DOHH2 (cell line): ENCODE measurements around the gene HLA-DPB1.

Experiments used
- H3F3A ChIP-seq: fragments of 200-600 bp; sonication (generic), shearing (Covaris generic); 2 replicates; pipeline ENCODE4 v1.6.0; 2016; ENCODE audit warnings: antibody characterized with exemption, mild to moderate bottlenecking; ENCODE audit not compliant: control insufficient read depth, insufficient read depth
- H3K27ac ChIP-seq: fragments of 200-600 bp; sonication (generic); 2 replicates; pipeline ENCODE4 v1.5.1; 2014; ENCODE audit warnings: low read depth, mild to moderate bottlenecking, low read length, moderate library complexity
- H3K27me3 ChIP-seq: fragments of 200-600 bp; sonication (generic); 2 replicates; pipeline ENCODE4 v1.6.1; 2014; ENCODE audit warnings: mild to moderate bottlenecking, low read length, mixed read lengths; ENCODE audit not compliant: control insufficient read depth
- H3K36me3 ChIP-seq: fragments of 200-600 bp; sonication (generic); 2 replicates; pipeline ENCODE4 v1.6.1; 2014; ENCODE audit warnings: mild to moderate bottlenecking, low read length, moderate library complexity, mixed read lengths; ENCODE audit not compliant: control insufficient read depth
- H3K4me1 ChIP-seq: fragments of 200-600 bp; sonication (generic); 2 replicates; pipeline ENCODE4 v1.6.1; 2014; ENCODE audit warnings: mild to moderate bottlenecking, low read length, mixed read lengths; ENCODE audit not compliant: control insufficient read depth
- H3K4me2 ChIP-seq: fragments of 200-600 bp; sonication (generic); 2 replicates; pipeline ENCODE4 v1.6.0; 2014; ENCODE audit warnings: mild to moderate bottlenecking, low read length, moderate library complexity
- H3K4me3 ChIP-seq: fragments of 200-600 bp; sonication (generic); 2 replicates; pipeline ENCODE4 v1.5.1; 2014; ENCODE audit warnings: mild to moderate bottlenecking, low read length, mixed read lengths
- H3K79me2 ChIP-seq: fragments of 200-600 bp; sonication (generic); 2 replicates; pipeline ENCODE4 v1.6.1; 2014; ENCODE audit warnings: mild to moderate bottlenecking, low read length, mixed read lengths; ENCODE audit not compliant: control insufficient read depth
- H3K9me2 ChIP-seq: fragments of 200-600 bp; sonication (generic); replicated peaks from 2 replicates; pipeline ENCODE4 v1.6.1; 2014; ENCODE audit warnings: mild to moderate bottlenecking, low read length, mixed read lengths; ENCODE audit not compliant: control insufficient read depth
- H3K9me3 ChIP-seq: fragments of 200-600 bp; sonication (generic); 2 replicates; pipeline ENCODE4 v1.6.1; 2014; ENCODE audit warnings: antibody characterized with exemption, low read length, mixed read lengths; ENCODE audit not compliant: control insufficient read depth, insufficient read depth
- H4K20me1 ChIP-seq: fragments of 200-600 bp; sonication (generic); 2 replicates; pipeline ENCODE4 v1.6.0; 2014; ENCODE audit warnings: low read depth, mild to moderate bottlenecking, antibody characterized with exemption, low read length, moderate library complexity; ENCODE audit not compliant: control insufficient read depth, insufficient read depth
- EZH2phosphoT487 ChIP-seq: fragments of 200-600 bp; sonication (generic); IDR thresholded peaks from 2 replicates; pipeline ENCODE4 v1.6.1; 2017; ENCODE audit warnings: borderline replicate concordance, mild to moderate bottlenecking, antibody characterized with exemption, low read length, moderate library complexity, mixed read lengths
- TF ChIP-seq, protein P1 (sequence below): fragments of 200-600 bp; sonication (generic); IDR thresholded peaks from one replicate; pipeline ENCODE4 v1.5.1; 2014; ENCODE audit warnings: antibody characterized with exemption, mild to moderate bottlenecking, low read depth, low read length; ENCODE audit not compliant: poor library complexity, severe bottlenecking

HLA-DPB1 gene

GRCh38 chr6:33088258-33088930 lies 12.6 kb downstream of the HLA-DPB1 start:
- no peak overlapping the region for H3K4me2 ChIP-seq
- no peak overlapping the region for H3K4me3 ChIP-seq
- no peaks in the 10 kb centered on the region for H3K4me1 ChIP-seq
- H3K36me3 ChIP-seq, result peaks cover 17% of the 10 kb centered on the region
- no peaks in the 10 kb centered on the region for H4K20me1 ChIP-seq
- no peaks in the 10 kb centered on the region for H3K27me3 ChIP-seq
- no peaks in the 10 kb centered on the region for H3K9me3 ChIP-seq
- no peak overlapping the region for H3K27ac ChIP-seq
- TF ChIP-seq, protein P1, sequence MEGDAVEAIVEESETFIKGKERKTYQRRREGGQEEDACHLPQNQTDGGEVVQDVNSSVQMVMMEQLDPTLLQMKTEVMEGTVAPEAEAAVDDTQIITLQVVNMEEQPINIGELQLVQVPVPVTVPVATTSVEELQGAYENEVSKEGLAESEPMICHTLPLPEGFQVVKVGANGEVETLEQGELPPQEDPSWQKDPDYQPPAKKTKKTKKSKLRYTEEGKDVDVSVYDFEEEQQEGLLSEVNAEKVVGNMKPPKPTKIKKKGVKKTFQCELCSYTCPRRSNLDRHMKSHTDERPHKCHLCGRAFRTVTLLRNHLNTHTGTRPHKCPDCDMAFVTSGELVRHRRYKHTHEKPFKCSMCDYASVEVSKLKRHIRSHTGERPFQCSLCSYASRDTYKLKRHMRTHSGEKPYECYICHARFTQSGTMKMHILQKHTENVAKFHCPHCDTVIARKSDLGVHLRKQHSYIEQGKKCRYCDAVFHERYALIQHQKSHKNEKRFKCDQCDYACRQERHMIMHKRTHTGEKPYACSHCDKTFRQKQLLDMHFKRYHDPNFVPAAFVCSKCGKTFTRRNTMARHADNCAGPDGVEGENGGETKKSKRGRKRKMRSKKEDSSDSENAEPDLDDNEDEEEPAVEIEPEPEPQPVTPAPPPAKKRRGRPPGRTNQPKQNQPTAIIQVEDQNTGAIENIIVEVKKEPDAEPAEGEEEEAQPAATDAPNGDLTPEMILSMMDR, result no peak
- no peak for TF ChIP-seq EZH2phosphoT487
- 0 out of 2 replicates have a peak, but pooled peaks cover 2% of the 10 kb centered on the region for H3F3A ChIP-seq
- no peaks in the 10 kb centered on the region for H3K79me2 ChIP-seq
- no peaks in the 10 kb centered on the region for H3K9me2 ChIP-seq

DNA sequence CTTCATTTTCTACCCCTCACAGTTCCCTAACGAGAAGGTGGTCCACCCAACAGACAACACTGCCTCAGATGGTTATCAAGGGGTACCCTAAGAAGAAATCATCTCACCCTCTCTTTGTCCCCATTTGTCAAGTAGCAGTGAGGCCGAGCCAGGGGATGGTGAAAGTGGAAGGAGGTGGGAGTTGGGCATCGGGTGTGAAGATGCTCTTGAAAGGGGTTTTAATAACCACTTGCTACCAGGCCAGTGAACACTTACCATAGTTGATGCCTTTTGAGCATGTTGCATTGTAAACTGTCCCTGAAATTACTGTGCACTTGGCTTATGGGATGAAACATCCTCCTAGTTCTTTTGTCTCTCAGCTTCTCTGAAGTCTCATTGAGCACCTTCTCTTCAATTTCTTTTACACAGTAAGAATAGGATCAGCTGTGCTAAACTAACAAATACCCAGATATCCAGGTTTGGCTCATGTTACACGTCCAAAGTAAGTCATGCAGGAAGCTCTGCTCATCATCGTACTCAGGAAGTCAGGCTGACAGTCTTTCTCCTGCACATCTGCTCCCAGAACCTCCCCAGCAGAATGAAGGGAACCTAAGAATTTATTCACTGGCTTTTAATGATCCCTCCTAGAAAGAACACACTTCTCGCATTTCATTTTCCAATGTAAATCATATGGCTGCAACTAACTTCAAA lies 13.3 kb downstream of the HLA-DPB1 start:
- peaks cover 15% of the 10 kb centered on the region for H3K36me3 ChIP-seq
- H3K4me3 ChIP-seq, result no peak overlapping the region
- H4K20me1 ChIP-seq, result no peaks in the 10 kb centered on the region
- TF ChIP-seq EZH2phosphoT487, result no peak
- TF ChIP-seq, protein P1, result no peak
- H3F3A ChIP-seq, result 0 out of 2 replicates have a peak, but pooled peaks cover 2% of the 10 kb centered on the region
- no peak overlapping the region for H3K4me2 ChIP-seq
- H3K9me3 ChIP-seq, result no peaks in the 10 kb centered on the region
- H3K27me3 ChIP-seq, result no peaks in the 10 kb centered on the region
- H3K79me2 ChIP-seq, result no peaks in the 10 kb centered on the region
- peaks cover 5% of the 10 kb centered on the region; the same call in 1 of the 2 replicates for H3K4me1 ChIP-seq
- no peak overlapping the region for H3K27ac ChIP-seq
- no peaks in the 10 kb centered on the region for H3K9me2 ChIP-seq

- H3K4me3 ChIP-seq, result no peak overlapping the region
- H3F3A ChIP-seq, result 0 out of 2 replicates have a peak, but pooled peaks cover 2% of the 10 kb centered on the region
- no peaks in the 10 kb centered on the region for H3K9me2 ChIP-seq
- H4K20me1 ChIP-seq, result no peaks in the 10 kb centered on the region
- H3K4me2 ChIP-seq, result no peak overlapping the region
- no peak for TF ChIP-seq EZH2phosphoT487
- TF ChIP-seq, protein P1, result peak; percentile 87
- no peaks in the 10 kb centered on the region for H3K27me3 ChIP-seq
- H3K4me1 ChIP-seq, result peaks cover 5% of the 10 kb centered on the region; the same call in 1 of the 2 replicates
- H3K79me2 ChIP-seq, result no peaks in the 10 kb centered on the region
- H3K27ac ChIP-seq, result no peak overlapping the region
- no peaks in the 10 kb centered on the region for H3K36me3 ChIP-seq
- no peaks in the 10 kb centered on the region for H3K9me3 ChIP-seq
Measured at GRCh38 chr6:33091957-33092356, 16.2 kb downstream of the HLA-DPB1 start.
